Lung (tissue), 12 donors: ENCODE measurements around the gene BRPF3. TPM values are rescaled to one million over a fixed set of nuclear protein-coding genes. Genes with fewer than 3 reads are reported as not detected.

Experiments
- ATAC-seq: fragments of 200-7000 bp; cut with Tn5 transposase; one replicate; pipeline ENCODE4 v1.9.1; 2020; ENCODE audit warnings: moderate number of reproducible peaks; ENCODE audit not compliant: insufficient read depth, low FRiP score
- DNase-seq, 3 donors: peaks; one replicate each; pipeline ENCODE4 v3.0.0-alpha.2; 2013 to 2017
- H3K27ac ChIP-seq, 2 donors: one replicate each; pipeline ENCODE4 v1.5.1; 2013; ENCODE audit warnings: mild to moderate bottlenecking in 2 of 2, moderate library complexity in 2 of 2, control low read depth in 1 of 2, inconsistent platforms in 1 of 2, low read depth in 1 of 2, low read length in 1 of 2
- H3K27me3 ChIP-seq, 3 donors: one replicate each; pipeline ENCODE4 v1.5.1; 2013; ENCODE audit warnings: low read length in 2 of 3; ENCODE audit not compliant: control insufficient read depth in 3 of 3, insufficient read depth in 3 of 3
- H3K36me3 ChIP-seq, 4 donors: one replicate each; pipeline ENCODE4 v1.5.1; 2013; ENCODE audit warnings: low read length in 4 of 4, mild to moderate bottlenecking in 1 of 4, moderate library complexity in 1 of 4; ENCODE audit not compliant: control insufficient read depth in 4 of 4, insufficient read depth in 4 of 4
- H3K4me1 ChIP-seq, 5 donors: one replicate each; pipeline ENCODE4 v1.5.1; 2013; ENCODE audit warnings: low read length in 5 of 5, mild to moderate bottlenecking in 2 of 5, moderate library complexity in 1 of 5; ENCODE audit not compliant: control insufficient read depth in 5 of 5, insufficient read depth in 5 of 5
- H3K4me3 ChIP-seq: one replicate; pipeline ENCODE4 v1.5.1; 2013; ENCODE audit warnings: mild to moderate bottlenecking, control low read depth, moderate library complexity
- H3K9ac ChIP-seq, 2 donors: one replicate each; pipeline ENCODE4 v1.5.1; 2013; ENCODE audit warnings: low read length in 2 of 2, control low read depth in 1 of 2; ENCODE audit not compliant: insufficient read depth in 1 of 2
- H3K9me3 ChIP-seq, 4 donors: one replicate each; pipeline ENCODE4 v1.5.1; 2013; ENCODE audit warnings: low read length in 3 of 4, mild to moderate bottlenecking in 1 of 4, moderate library complexity in 1 of 4; ENCODE audit not compliant: control insufficient read depth in 4 of 4, insufficient read depth in 3 of 4
- WGBS, 2 donors: extraction: QIAGEN DNeasy Blood & Tissue Kit; methylation state at CpG; one replicate each; pipeline ENCODE4 v1.1.7; 2013; 5-methylcytosine and 5-hydroxymethylcytosine counted together
- polyA plus RNA-seq, 2 donors: library from polyadenylated mRNA; stranded (reverse); fragments of 200-250 nt; gene quantifications; one replicate each; pipeline ENCODE4 v1.2.1, GENCODE V29; 2013
- total RNA-seq, 2 donors: library from RNA; depleted of rRNA in 1 of 2; stranded (reverse); fragments of >200 nt in 1 of 2; gene quantifications; one replicate each; pipeline ENCODE4 v1.2.1, GENCODE V29; 2014 to 2021
- TF ChIP-seq, protein P1 (sequence below): IDR thresholded peaks from 2 replicates; pipeline ENCODE4 v1.5.1; 2012; ENCODE audit warnings: mild to moderate bottlenecking; ENCODE audit errors: control extremely low read depth, extremely low read depth
- donor health status: control.
- donor health status: control.
- donor health status: Bipolar disorder and iron deficiency.
- donor health status: healthy.
- donor health status: DM: yes; HTN: yes; CAD: no.

The BRPF3 gene
- total and polyA plus RNA-seq, 4 donors, result 7.8 to 29.2 (median 20.2) TPM

DNA sequence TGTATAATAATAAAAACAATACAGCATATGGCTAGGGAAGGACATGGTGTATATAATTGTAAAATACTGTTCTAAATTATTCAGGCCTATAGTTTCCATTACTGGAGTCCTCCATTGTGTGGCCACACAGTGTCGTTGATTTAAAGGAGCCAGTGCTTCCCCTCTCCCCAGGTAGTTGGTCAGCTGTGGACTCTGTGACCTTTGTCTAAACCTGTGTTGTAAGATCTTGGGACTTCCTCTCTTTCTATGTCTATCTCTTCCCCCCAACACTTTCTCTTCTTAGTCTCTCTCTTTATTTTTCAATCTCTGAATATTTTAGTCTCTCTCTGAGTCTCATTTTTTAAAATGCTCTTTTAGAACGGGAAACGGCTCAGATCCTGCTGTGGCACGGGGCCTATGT is 35.6 kb downstream of the BRPF3 start:
- TF ChIP-seq, protein P1, sequence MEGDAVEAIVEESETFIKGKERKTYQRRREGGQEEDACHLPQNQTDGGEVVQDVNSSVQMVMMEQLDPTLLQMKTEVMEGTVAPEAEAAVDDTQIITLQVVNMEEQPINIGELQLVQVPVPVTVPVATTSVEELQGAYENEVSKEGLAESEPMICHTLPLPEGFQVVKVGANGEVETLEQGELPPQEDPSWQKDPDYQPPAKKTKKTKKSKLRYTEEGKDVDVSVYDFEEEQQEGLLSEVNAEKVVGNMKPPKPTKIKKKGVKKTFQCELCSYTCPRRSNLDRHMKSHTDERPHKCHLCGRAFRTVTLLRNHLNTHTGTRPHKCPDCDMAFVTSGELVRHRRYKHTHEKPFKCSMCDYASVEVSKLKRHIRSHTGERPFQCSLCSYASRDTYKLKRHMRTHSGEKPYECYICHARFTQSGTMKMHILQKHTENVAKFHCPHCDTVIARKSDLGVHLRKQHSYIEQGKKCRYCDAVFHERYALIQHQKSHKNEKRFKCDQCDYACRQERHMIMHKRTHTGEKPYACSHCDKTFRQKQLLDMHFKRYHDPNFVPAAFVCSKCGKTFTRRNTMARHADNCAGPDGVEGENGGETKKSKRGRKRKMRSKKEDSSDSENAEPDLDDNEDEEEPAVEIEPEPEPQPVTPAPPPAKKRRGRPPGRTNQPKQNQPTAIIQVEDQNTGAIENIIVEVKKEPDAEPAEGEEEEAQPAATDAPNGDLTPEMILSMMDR, result no peak
- Histone ChIP-seq H3K27ac (no peak overlapping the region), H3K36me3 (peaks cover 16 to 45% (median 21%) of the 10 kb centered on the region in 4 donors), H3K9me3 (no peaks in the 10 kb centered on the region), H3K9ac (no peak overlapping the region), H3K4me1 (peaks cover 0 to 4% (median 0%) of the 10 kb centered on the region in 5 donors), H3K27me3 (no peaks in the 10 kb centered on the region), H3K4me3 (no peak overlapping the region)
- DNase-seq (no peak), ATAC-seq (no peak)
- WGBS, 2 donors, result 81 to 82% methylated on average over 4 of the region's 4 CpGs

DNA sequence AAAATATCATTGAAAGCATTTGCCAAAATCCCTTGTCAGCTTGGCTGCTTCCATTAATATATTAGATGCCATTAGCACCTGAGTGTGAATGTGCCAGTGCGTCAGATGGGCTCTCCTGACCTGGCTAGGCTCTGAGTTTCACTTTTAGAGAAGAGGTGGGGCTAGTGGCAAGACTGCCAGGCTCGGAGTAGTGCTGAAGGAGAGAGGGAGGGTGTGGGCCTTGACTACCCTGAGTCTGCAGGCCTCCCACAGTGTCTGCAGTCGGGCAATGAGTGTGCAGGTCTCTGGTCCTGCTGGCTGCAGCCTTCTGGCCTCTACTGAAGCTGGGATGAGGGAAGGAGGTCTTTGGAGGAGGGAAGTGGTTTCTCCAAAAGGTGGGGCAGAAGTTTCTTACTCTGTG is 38.8 kb downstream of the BRPF3 start:
- WGBS, 2 donors, result 37 to 41% methylated on average over 3 of the region's 3 CpGs
- peak; percentile 53 for ATAC-seq

DNA sequence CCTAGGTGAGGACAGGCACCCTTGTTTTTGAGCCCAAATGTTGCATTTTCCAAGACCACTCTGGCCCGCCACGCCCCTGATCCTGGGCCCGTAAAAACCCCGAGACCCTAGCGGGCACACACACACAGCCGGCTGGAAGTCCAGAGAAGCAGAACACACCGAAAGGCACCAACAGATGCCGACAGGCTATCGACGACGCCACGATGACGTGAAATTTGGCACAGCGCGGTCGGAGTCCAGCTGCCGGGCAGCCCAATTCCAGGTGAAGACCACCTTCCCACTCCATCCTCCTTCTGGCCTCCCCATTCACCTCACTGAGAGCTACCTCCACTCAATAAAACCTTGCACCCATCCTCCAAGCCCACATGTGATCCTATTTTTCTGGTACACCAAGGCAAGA is 39.3 kb downstream of the BRPF3 start:
- DNase-seq, result no peak
- H3K9ac ChIP-seq, result no peak overlapping the region
- no peak overlapping the region for H3K27ac ChIP-seq
- H3K36me3 ChIP-seq, result peaks cover 4 to 17% (median 5%) of the 10 kb centered on the region in 4 donors
- no peaks in the 10 kb centered on the region for H3K9me3 ChIP-seq
- 95% methylated on average over 17 of the region's 17 CpGs for WGBS, 2 donors
- no peak for ATAC-seq
- H3K4me3 ChIP-seq, result no peak overlapping the region
- H3K27me3 ChIP-seq, result no peaks in the 10 kb centered on the region
- H3K4me1 ChIP-seq, result peaks cover 0 to 3% (median 0%) of the 10 kb centered on the region in 5 donors
- TF ChIP-seq, protein P1, result no peak

More for the DNA sequence above, 38.8 kb downstream of the BRPF3 start:
- no peaks in the 10 kb centered on the region for H3K27me3 ChIP-seq
- TF ChIP-seq, protein P1, result no peak
- no peak overlapping the region for H3K27ac ChIP-seq
- H3K9me3 ChIP-seq, result no peaks in the 10 kb centered on the region
- peaks cover 7 to 22% (median 9%) of the 10 kb centered on the region in 4 donors for H3K36me3 ChIP-seq
- H3K4me1 ChIP-seq, result peaks cover 0 to 3% (median 0%) of the 10 kb centered on the region in 5 donors
- no peak overlapping the region for H3K4me3 ChIP-seq
- no peak for DNase-seq
- no peak overlapping the region for H3K9ac ChIP-seq

DNA sequence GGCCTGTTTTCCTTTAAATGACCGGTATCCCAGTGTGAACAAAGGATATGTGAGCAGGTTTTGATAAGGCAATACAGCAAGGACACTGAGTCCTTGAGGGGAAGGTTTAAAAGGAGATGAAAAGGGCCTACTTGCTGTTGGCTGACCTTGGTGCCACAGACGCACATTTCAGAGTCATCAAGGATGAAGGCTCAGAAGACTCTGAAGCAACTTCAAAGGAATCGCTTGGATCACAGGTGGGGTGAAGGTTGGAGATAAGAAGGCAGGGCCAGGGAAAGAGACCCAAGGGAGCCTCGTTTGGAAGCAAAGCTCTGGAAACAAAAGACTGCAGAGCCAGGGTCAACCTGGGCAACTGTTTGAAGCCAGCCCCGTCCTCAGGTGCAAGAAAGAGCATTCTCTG is 43.2 kb downstream of the BRPF3 start:
- DNase-seq, result no peak
- no peaks in the 10 kb centered on the region for H3K36me3 ChIP-seq
- H3K4me1 ChIP-seq, result peaks cover 0 to 4% (median 0%) of the 10 kb centered on the region in 5 donors
- no peaks in the 10 kb centered on the region for H3K27me3 ChIP-seq
- H3K9me3 ChIP-seq, result no peaks in the 10 kb centered on the region
- WGBS, 2 donors, result 77 to 86% methylated on average over 5 of the region's 5 CpGs
- no peak overlapping the region for H3K4me3 ChIP-seq
- H3K27ac ChIP-seq, result no peak overlapping the region
- ATAC-seq, result no peak
- TF ChIP-seq, protein P1, result no peak
- no peak overlapping the region for H3K9ac ChIP-seq
